GM19328 (cell line): Measurements from ENCODE around the gene MPL.

Source experiments
- ATAC-seq: cut with Tn5 transposase; IDR thresholded peaks from one replicate; pipeline ENCODE4 v1.9.1; 2021; ENCODE audit warnings: mild to moderate bottlenecking, moderate library complexity; ENCODE audit not compliant: unreplicated experiment

MPL gene

GRCh38 chr1:43305926-43306687 is 31.5 kb upstream of the MPL start:
- ATAC-seq: no peak

GRCh38 chr1:43306688-43307457 is 30.7 kb upstream of the MPL start:
- ATAC-seq: no peak

GRCh38 chr1:43307458-43308158 is 30.0 kb upstream of the MPL start:
- no peak for ATAC-seq

- no peak for ATAC-seq
These were observed 28.8 kb upstream of the MPL start for GRCh38 chr1:43308635-43309404.

- ATAC-seq: no peak
These were observed 28.1 kb upstream of the MPL start for GRCh38 chr1:43309405-43310025.

DNA sequence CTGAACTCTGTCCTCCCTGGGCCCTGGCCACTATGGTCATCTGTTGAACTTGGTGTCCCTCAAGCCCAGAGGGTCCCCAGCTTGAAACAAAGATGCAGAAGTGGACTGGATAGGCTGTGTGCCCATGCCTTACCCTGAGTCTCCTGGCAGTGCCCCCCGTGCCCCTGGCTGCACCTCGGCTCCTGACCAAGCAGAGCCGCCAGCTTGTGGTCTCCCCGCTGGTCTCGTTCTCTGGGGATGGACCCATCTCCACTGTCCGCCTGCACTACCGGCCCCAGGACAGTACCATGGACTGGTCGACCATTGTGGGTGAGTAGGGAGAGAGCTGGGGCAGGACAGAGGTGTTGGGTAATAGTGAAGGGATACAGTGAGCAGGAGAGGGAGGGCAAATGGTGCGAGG is 26.1 kb upstream of the MPL start:
- ATAC-seq: no peak

GRCh38 chr1:43312212-43312623 is 25.4 kb upstream of the MPL start:
- ATAC-seq: no peak

GRCh38 chr1:43312663-43313515 is 24.7 kb upstream of the MPL start:
- ATAC-seq: no peak

DNA sequence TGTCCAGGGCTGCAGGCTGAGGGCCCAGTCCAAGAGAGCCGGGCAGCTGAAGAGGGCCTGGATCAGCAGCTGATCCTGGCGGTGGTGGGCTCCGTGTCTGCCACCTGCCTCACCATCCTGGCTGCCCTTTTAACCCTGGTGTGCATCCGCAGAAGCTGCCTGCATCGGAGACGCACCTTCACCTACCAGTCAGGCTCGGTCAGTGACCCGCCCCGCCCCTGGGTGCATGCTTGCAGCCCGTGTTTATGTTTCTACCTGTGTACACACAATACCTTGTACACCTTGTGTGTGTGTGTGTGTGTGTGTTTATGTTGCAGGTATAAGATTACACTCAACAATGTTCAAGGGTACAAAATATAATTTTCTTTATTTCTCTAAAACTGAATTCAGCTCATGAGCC is 23.8 kb upstream of the MPL start:
- ATAC-seq: no peak

GRCh38 chr1:43314233-43314632 is 23.4 kb upstream of the MPL start:
- no peak for ATAC-seq

DNA sequence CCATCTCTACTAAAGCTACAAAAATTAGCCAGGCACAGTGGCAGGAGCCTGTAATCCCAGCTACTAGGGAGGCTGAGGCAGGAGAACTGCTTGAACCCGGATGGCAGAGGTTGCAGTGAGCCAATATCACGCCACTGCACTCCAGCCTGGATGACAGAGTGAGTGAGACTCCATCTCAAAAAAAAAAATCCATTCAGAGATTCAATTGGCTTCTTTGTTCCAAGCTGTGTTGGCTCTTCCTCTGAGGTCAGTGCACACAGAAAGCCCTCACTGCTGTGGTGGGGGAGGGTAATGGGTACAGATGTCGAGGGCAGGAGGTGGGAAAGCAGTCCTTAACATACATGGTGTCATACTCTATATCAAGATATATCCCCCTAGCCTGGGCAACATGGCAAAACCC is 22.1 kb upstream of the MPL start:
- no peak for ATAC-seq

- ATAC-seq: no peak
These were observed 21.5 kb upstream of the MPL start for GRCh38 chr1:43315963-43316737.

- ATAC-seq: no peak
These were observed 20.7 kb upstream of the MPL start for GRCh38 chr1:43316738-43317520.

GRCh38 chr1:43317817-43318471 is 19.7 kb upstream of the MPL start:
- no peak for ATAC-seq

- ATAC-seq: no peak
These were observed 18.8 kb upstream of the MPL start for GRCh38 chr1:43318831-43319230.

DNA sequence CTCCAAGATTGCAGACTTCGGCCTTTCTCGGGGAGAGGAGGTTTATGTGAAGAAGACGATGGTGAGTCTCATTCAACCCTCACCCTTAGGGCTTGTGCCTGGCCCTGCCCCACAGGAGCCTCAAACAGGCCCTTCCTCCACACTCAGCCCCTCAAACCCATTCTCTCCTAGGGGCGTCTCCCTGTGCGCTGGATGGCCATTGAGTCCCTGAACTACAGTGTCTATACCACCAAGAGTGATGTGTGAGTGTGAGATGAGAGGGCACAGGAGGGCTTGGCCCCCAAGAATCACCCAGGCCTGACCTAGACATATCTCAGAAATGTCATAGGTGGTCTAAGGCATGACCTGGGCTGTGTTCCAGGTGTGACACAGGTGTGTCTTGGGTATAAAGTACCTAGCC is 18.3 kb upstream of the MPL start:
- ATAC-seq: no peak

- ATAC-seq: no peak
These were observed 17.9 kb upstream of the MPL start for GRCh38 chr1:43319766-43320165.
